Limb (tissue), 2 donors: Measurements from ENCODE around the gene SLC35B2.
A peak's percentile ranks its signal among the peaks of the same experiment; 100 is the strongest.

Experiments
- DNase-seq, 2 donors: peaks; one replicate each; pipeline ENCODE4 v3.0.0-alpha.2; 2016; ENCODE audit errors: extremely low spot score in 2 of 2

Gene SLC35B2

GRCh38 chr6:44254191-44255104 lies 2.9 kb downstream of the SLC35B2 start:
- DNase-seq: no peak

- no peak for DNase-seq
Measured at GRCh38 chr6:44253307-44254101, 3.8 kb downstream of the SLC35B2 start.

DNA sequence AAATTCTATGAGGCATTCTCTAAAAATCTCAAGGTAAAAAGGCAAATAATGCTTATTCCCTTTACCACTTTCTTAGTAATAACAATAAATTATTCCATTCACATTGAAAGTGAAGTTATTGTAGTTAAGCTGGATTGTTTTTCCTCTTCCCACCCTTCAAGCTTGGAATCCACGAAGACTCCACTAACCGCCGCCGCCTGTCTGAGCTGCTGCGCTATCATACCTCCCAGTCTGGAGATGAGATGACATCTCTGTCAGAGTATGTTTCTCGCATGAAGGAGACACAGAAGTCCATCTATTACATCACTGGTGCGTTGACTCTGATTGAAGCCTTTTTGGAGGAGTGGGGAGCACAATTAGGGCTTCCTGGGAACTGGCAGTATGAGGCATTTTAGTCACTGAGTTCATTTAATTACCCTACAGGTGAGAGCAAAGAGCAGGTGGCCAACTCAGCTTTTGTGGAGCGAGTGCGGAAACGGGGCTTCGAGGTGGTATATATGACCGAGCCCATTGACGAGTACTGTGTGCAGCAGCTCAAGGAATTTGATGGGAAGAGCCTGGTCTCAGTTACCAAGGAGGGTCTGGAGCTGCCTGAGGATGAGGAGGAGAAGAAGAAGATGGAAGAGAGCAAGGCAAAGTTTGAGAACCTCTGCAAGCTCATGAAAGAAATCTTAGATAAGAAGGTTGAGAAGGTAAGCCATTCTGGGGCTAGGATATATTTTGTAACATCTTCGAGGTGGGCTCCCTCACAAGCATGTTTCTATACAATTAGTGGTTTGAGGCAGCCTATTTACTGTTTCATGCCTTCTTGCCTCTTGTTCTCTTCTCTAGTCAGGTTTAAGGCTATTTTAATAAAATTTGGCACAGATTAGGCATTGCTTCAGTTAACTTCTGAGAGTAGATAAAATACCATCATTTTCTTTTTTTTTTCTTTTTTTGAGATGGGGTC lies 5.5 kb downstream of the SLC35B2 start:
- DNase-seq: no peak

DNA sequence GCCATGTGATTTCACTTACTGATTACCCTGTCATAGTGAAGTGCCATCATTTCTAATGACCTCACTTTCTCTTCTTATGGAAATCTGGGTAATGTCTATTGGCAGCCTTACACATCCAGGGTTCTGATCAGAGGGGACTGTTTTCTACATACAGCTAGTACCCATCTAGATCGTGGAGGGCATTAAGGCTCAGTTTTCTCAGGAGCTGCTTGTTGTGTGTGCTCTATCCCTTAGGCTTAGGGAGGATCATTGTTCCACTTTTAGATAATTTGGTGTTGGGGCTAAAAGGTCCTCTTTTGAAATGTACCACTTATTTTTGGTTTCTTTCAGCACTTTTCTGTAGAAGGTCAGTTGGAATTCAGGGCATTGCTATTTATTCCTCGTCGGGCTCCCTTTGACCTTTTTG lies 6.6 kb downstream of the SLC35B2 start:
- DNase-seq: no peak

DNA sequence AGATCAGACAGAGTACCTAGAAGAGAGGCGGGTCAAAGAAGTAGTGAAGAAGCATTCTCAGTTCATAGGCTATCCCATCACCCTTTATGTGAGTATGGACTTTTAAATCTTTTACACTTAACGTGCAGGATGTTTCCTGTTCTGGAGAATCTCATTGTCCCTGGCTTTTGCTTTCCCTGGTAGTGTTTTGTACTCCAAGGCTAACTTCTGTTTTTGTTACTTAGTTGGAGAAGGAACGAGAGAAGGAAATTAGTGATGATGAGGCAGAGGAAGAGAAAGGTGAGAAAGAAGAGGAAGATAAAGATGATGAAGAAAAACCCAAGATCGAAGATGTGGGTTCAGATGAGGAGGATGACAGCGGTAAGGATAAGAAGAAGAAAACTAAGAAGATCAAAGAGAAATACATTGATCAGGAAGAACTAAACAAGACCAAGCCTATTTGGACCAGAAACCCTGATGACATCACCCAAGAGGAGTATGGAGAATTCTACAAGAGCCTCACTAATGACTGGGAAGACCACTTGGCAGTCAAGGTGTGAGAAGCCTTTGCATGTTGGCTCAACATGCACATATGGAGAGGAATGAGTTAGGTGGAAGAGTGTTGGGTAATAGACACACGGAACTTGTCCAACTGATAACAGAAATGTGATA lies 7.1 kb downstream of the SLC35B2 start:
- no peak for DNase-seq

DNA sequence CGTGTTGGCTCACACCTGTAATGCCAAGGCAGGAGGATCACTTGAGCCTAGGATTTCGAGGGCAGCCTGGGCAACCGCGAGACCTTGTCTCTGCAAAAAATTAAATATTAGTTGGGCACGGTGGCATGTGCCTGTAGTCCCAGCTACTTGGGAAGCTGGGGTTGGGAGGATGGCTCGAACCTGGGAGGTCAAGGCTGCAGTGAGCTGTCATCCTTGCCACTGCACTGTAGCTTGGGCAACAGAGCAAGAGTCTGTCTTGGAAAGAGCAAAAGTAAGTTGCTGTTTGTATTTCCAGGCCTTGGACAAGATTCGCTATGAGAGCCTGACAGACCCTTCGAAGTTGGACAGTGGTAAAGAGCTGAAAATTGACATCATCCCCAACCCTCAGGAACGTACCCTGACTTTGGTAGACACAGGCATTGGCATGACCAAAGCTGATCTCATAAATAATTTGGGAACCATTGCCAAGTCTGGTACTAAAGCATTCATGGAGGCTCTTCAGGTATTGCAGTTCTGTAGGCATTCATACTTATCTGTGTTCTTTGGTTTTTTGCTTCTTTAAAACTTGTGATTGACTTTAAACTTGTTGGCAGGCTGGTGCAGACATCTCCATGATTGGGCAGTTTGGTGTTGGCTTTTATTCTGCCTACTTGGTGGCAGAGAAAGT lies 8.1 kb downstream of the SLC35B2 start:
- no peak for DNase-seq

DNA sequence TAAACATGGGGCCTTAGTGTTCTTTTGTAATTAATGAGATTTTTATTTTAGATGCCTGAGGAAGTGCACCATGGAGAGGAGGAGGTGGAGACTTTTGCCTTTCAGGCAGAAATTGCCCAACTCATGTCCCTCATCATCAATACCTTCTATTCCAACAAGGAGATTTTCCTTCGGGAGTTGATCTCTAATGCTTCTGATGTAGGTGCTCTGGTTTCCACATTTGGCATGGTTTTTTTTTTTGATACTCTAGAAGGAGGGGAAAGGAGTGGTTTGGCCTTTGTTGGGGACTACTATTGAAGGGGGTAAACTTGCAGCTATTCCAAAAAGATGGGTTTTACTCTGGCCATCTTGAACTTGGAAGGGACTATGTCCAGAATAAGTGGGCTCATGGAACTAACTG lies 8.7 kb downstream of the SLC35B2 start:
- DNase-seq: no peak

DNA sequence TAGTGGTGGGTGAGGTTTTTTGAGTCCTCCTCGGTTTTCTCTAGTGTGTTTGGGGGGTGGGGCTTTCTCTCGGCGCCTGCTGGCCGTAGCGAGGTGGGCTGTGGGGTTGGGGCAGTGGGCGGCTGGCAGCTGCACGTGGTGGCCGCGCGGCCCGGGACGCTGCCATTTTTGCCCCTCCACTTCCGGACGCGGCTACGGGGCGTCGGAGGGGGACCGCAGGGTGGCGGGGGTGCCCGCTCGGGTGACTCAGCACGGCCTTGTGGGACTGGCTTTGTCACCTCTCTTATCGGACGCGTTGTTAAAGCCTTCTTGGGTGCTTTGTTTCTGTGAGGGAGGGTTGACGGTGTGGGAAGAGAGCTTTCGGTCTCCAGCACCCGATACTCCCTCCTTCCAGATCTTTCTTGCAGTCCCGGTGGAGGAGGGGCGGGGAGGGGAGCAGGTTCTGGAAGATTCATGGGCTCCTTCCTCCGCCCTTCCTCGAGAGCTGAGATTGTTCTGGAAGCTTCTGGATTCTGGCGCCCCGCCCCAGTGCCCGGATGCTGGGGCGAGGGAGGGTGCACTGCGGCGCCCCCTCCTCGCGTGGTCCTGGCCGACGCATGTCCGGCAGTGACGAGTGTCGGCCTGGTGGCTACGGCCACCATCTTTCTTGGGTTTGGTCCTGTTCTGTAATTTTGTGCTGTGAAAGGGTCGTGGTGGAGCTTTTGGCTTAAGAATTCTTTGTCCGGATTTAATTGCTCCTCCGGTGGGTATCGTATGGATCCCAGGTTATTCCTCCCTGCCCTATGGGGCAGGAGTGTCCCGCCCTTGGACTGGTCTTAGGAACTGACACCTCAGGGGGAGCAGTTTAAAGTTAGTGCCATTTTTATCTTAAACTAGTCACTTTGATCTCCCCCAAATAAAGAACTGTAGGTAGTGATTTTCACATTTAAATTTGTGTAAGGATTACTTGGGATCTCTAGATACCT lies 9.7 kb downstream of the SLC35B2 start:
- peak in 1 of 2 donors; percentile 82 for DNase-seq

DNA sequence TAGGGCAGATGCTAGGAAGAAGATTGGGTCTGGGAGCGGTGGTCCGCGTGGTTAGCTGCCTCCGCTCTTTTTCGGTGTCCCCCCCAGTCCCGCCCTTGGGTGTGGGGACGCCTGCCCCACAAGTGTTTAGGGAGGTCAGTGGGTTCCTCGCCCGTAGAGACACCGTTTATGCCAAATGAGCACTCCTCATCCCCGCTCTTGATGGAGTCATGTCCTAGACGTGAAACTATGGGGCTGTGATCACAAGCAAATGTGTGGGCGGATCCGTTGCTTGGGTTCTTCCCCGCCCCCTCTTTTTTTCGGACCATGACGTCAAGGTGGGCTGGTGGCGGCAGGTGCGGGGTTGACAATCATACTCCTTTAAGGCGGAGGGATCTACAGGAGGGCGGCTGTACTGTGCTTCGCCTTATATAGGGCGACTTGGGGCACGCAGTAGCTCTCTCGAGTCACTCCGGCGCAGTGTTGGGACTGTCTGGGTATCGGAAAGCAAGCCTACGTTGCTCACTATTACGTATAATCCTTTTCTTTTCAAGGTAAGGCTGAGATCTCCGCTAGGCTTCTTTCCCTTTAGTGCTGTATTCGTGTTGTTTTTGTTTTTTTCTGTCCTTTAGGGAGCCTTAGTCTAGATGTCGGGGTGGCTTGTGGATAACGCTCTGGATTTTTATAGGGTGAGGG lies 10.5 kb downstream of the SLC35B2 start, which contains the start of gene HSP90AB1:
TSS of gene HSP90AB1 (plus strand) at position 439 of the 675 bp plus-strand sequence. CDS start 1,529 bp downstream, outside the sequence.
- DNase-seq: peak; percentile 94 to 97

GRCh38 chr6:44245912-44246662 lies 11.2 kb downstream of the SLC35B2 start:
- DNase-seq: peak; percentile 88 to 95

DNA sequence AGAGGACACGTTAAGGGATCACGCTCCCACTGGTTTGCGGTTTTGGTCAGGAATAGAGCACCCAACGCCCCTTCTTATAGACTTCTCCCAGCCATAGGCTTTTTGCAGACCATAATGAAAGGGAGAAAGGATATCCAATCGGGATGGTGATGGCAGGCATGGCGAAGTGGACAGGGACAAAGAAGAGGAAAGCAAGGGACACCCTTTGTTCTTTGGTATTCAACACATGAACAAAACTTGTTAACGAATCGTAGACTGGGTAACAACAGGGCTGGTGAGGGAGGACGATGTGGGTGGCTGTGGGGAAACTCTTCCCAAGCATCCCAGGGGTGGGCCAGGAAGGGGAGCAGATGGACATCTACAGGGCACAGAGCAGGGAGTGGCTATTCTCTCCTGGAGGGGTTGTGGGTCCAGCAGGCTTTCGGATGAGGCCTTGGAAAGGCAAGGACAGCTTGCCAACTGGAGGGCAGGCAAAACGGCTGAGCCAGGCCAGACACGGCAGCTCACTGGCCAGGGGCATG lies 11.9 kb downstream of the SLC35B2 start:
- DNase-seq: no peak

GRCh38 chr6:44243345-44243744 lies 14.0 kb downstream of the SLC35B2 start:
- DNase-seq: no peak

- DNase-seq: no peak
Measured at GRCh38 chr6:44238687-44239350, 18.5 kb downstream of the SLC35B2 start.

DNA sequence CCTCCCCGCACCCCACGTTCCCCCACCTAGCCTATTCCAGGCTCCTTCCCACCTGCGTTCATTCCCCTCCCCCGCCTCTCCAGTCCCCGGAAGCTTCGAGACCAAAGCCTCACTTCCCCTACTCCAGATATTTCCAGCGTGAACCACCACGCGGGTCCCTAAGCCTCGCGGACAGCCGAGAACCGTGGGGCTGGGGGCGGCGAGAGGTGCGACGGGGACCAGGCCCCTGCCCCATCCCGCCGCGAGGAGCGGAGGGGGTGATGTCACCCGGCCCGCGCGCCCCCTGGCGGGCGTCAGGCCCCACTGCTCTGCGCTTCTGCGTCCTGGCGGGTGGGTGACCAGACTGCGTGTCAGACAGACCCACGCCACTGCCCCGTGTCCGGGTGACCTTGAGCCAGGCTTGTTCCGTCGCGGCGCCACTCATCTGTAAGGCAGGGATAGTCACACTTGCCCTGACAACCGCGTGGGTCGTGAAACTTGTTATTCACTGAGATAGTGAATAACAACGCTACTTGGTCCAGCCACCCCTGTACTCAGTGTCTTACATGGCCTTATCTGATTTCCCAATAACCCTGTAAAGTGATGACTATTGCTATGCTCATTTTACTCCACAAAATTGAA lies 19.4 kb downstream of the SLC35B2 start:
- DNase-seq: peak; percentile 62 to 91

GRCh38 chr6:44237021-44237812 lies 20.1 kb downstream of the SLC35B2 start:
- peak; percentile 79 for DNase-seq
